ENCODE measurements around the gene MPDU1. TPM values are rescaled to one million over a fixed set of nuclear protein-coding genes. Genes with fewer than 3 reads are reported as not detected.

Gene MPDU1
- total and polyA plus RNA-seq, 2 of the 13 experiments (the other 11 are each of a cell fraction or from before 2014, with no cell fraction given), result 112 to 167 TPM

DNA sequence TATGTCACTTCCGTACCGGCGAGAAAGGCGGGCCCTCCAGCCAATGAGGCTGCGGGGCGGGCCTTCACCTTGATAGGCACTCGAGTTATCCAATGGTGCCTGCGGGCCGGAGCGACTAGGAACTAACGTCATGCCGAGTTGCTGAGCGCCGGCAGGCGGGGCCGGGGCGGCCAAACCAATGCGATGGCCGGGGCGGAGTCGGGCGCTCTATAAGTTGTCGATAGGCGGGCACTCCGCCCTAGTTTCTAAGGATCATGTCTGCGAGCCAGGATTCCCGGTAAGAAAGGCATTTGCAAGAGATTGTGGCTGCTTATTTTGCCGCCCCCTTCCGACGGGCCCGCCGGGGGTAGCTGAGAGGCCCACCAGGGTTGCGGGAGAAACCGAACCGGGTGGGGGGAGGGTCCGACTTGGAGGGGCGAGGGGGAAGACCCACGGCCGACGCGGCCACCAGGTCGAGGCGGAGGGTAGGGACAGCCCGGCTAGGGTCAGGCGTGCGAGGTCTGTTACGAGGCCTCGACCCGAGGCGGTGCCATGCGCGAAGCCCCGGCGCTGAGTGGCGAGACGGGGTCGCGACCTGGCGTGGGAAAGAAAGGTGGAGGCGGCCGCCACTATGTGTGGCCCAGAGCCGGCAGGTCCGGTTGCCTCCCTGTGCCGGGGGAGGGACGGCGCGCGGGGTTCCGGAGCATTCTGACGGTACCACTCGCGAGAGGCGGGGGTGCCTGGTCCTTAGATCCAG lies 10.9 kb upstream of the MPDU1 start (continued):
- TF ChIP-seq YY1 (IDR thresholded peaks at IDR 0.05; ENCODE audit: insufficient read depth, insufficient replicate concordance, low read depth, low read length), result peak; percentile 97
- no peak for TF ChIP-seq NR2F2 (IDR thresholded peaks at IDR 0.05; ENCODE audit: borderline replicate concordance, low read depth)
- TF ChIP-seq TBP (CRISPR knock-in tag; IDR thresholded peaks at IDR 0.05), result no peak
- TF ChIP-seq ZNF678 (CRISPR knock-in tag; IDR thresholded peaks at IDR 0.05), result peak; percentile 85
- TF ChIP-seq, protein P1, sequence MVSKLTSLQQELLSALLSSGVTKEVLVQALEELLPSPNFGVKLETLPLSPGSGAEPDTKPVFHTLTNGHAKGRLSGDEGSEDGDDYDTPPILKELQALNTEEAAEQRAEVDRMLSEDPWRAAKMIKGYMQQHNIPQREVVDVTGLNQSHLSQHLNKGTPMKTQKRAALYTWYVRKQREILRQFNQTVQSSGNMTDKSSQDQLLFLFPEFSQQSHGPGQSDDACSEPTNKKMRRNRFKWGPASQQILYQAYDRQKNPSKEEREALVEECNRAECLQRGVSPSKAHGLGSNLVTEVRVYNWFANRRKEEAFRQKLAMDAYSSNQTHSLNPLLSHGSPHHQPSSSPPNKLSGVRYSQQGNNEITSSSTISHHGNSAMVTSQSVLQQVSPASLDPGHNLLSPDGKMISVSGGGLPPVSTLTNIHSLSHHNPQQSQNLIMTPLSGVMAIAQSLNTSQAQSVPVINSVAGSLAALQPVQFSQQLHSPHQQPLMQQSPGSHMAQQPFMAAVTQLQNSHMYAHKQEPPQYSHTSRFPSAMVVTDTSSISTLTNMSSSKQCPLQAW (CRISPR knock-in tag; IDR thresholded peaks at IDR 0.05), result peak; percentile 88
- TF ChIP-seq, protein P2, sequence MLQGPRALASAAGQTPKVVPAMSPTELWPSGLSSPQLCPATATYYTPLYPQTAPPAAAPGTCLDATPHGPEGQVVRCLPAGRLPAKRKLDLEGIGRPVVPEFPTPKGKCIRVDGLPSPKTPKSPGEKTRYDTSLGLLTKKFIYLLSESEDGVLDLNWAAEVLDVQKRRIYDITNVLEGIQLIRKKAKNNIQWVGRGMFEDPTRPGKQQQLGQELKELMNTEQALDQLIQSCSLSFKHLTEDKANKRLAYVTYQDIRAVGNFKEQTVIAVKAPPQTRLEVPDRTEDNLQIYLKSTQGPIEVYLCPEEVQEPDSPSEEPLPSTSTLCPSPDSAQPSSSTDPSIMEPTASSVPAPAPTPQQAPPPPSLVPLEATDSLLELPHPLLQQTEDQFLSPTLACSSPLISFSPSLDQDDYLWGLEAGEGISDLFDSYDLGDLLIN (CRISPR knock-in tag; IDR thresholded peaks at IDR 0.05; ENCODE audit: borderline replicate concordance), result no peak
- TF ChIP-seq, protein P3, sequence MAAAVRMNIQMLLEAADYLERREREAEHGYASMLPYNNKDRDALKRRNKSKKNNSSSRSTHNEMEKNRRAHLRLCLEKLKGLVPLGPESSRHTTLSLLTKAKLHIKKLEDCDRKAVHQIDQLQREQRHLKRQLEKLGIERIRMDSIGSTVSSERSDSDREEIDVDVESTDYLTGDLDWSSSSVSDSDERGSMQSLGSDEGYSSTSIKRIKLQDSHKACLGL (CRISPR knock-in tag; IDR thresholded peaks at IDR 0.05), result peak; percentile 75
- no peak for TF ChIP-seq ZNF546 (CRISPR knock-in tag; conservative IDR thresholded peaks at IDR 0.05)
- TF ChIP-seq SIX4 (CRISPR knock-in tag; IDR thresholded peaks at IDR 0.05), result no peak; the same call in 1 of the 2 replicates
- TF ChIP-seq ZNF7 (CRISPR knock-in tag; IDR thresholded peaks at IDR 0.05), result no peak
- no peak for TF ChIP-seq ATRX (CRISPR knock-in tag; IDR thresholded peaks at IDR 0.05; ENCODE audit: borderline replicate concordance)
- peak; percentile 1 for TF ChIP-seq U2AF1 (optimal IDR thresholded peaks at IDR 0.05; ENCODE audit: low read depth, low read length)
- TF ChIP-seq, protein P4, sequence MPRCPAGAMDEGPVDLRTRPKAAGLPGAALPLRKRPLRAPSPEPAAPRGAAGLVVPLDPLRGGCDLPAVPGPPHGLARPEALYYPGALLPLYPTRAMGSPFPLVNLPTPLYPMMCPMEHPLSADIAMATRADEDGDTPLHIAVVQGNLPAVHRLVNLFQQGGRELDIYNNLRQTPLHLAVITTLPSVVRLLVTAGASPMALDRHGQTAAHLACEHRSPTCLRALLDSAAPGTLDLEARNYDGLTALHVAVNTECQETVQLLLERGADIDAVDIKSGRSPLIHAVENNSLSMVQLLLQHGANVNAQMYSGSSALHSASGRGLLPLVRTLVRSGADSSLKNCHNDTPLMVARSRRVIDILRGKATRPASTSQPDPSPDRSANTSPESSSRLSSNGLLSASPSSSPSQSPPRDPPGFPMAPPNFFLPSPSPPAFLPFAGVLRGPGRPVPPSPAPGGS (CRISPR knock-in tag; IDR thresholded peaks at IDR 0.05), result 0 out of 2 replicates have a peak, but pooled peaks have one; percentile 7
- no peak for TF ChIP-seq YEATS4 (CRISPR knock-in tag; IDR thresholded peaks at IDR 0.05; ENCODE audit: borderline replicate concordance)
- no peak for TF ChIP-seq ZNF33B (CRISPR knock-in tag; IDR thresholded peaks at IDR 0.05)
- no peak for TF ChIP-seq ZNF703 (CRISPR knock-in tag; IDR thresholded peaks at IDR 0.05; ENCODE audit: borderline replicate concordance)
- TF ChIP-seq ESRRA (CRISPR knock-in tag; IDR thresholded peaks at IDR 0.05; ENCODE audit: low read depth), result peak; percentile 64; the same call in 1 of the 2 replicates
- peak; percentile 52; the same call in 1 of the 2 replicates for TF ChIP-seq ZNF766 (CRISPR knock-in tag; IDR thresholded peaks at IDR 0.05; ENCODE audit: borderline replicate concordance)
- no peak for TF ChIP-seq ZNF337 (CRISPR knock-in tag; IDR thresholded peaks at IDR 0.05; ENCODE audit: borderline replicate concordance, low read depth)
- peak; percentile 59 for TF ChIP-seq HNRNPK (IDR thresholded peaks at IDR 0.05; ENCODE audit: low read depth, low read length, poor library complexity, severe bottlenecking)
- TF ChIP-seq ZNF552 (CRISPR knock-in tag; IDR thresholded peaks at IDR 0.05; ENCODE audit: borderline replicate concordance), result no peak; the same call in 1 of the 2 replicates
- no peak for TF ChIP-seq MLLT10 (CRISPR knock-in tag; IDR thresholded peaks at IDR 0.05)
- TF ChIP-seq SRF (IDR thresholded peaks at IDR 0.05; ENCODE audit: low read depth, low read length), result peak; percentile 25; the same call in 1 of the 2 replicates
- 0 out of 2 replicates have a peak, but pooled peaks have one; percentile 45 for TF ChIP-seq RELA (CRISPR knock-in tag; IDR thresholded peaks at IDR 0.05)
- no peak for TF ChIP-seq ZNF496 (CRISPR knock-in tag; IDR thresholded peaks at IDR 0.05; ENCODE audit: insufficient replicate concordance)
- TF ChIP-seq NFIC (IDR thresholded peaks at IDR 0.05; ENCODE audit: low read length), result 0 out of 2 replicates have a peak, but pooled peaks have one; percentile 24

Measured in HepG2 (cell line).